BJ (cell line): Measurements from ENCODE around the gene TTC9B. TPM values are rescaled to one million over a fixed set of nuclear protein-coding genes. Genes with fewer than 3 reads are reported as not detected.

ENCODE experiments used
- CTCF ChIA-PET: fragments of 350-600 bp; formaldehyde crosslinking; extraction: SDS; loops from one replicate; lab custom pipeline; 2021; ENCODE audit warnings: antibody characterized with exemption, inconsistent platforms; lab: Yijun Ruan, JAX
- POLR2A ChIA-PET: fragments of 300-600 bp; sonication (Branson Sonifier 250); formaldehyde crosslinking; extraction: SDS; loops from one replicate; lab custom pipeline; 2021; ENCODE audit warnings: antibody characterized with exemption; lab: Charles Lee
- DNase-seq: peaks from one replicate; pipeline ENCODE4 v3.0.0-alpha.2; 2011; ENCODE audit warnings: low read depth
- H3K27me3 ChIP-seq: 2 replicates; pipeline ENCODE4 v1.6.0; 2011; ENCODE audit warnings: low read length; ENCODE audit not compliant: control insufficient read depth, insufficient read depth
- H3K36me3 ChIP-seq: 2 replicates; pipeline ENCODE4 v1.5.1; 2011; ENCODE audit warnings: low read length; ENCODE audit not compliant: control insufficient read depth, insufficient read depth
- H3K4me3 ChIP-seq: 2 replicates; pipeline ENCODE4 v1.5.1; 2011; ENCODE audit warnings: low read depth, mild to moderate bottlenecking, control low read depth, low read length
- polyA plus RNA-seq: library from polyadenylated mRNA; depleted of rRNA; stranded (reverse); fragments of >200 nt; gene quantifications from 2 replicates; pipeline ENCODE4 v1.2.3, GENCODE V29; 2011
- TF ChIP-seq, protein P1 (sequence below): IDR thresholded peaks from 2 replicates; pipeline ENCODE4 v1.5.1; 2011; ENCODE audit warnings: low read depth, mild to moderate bottlenecking, control low read depth, inconsistent platforms, low read length, moderate library complexity; ENCODE audit not compliant: insufficient read depth

Gene TTC9B
- polyA plus RNA-seq, 1 experiment: not detected

GRCh38 chr19:40232949-40233810 is 15.0 kb upstream of the TTC9B start:
- TF ChIP-seq, protein P1, sequence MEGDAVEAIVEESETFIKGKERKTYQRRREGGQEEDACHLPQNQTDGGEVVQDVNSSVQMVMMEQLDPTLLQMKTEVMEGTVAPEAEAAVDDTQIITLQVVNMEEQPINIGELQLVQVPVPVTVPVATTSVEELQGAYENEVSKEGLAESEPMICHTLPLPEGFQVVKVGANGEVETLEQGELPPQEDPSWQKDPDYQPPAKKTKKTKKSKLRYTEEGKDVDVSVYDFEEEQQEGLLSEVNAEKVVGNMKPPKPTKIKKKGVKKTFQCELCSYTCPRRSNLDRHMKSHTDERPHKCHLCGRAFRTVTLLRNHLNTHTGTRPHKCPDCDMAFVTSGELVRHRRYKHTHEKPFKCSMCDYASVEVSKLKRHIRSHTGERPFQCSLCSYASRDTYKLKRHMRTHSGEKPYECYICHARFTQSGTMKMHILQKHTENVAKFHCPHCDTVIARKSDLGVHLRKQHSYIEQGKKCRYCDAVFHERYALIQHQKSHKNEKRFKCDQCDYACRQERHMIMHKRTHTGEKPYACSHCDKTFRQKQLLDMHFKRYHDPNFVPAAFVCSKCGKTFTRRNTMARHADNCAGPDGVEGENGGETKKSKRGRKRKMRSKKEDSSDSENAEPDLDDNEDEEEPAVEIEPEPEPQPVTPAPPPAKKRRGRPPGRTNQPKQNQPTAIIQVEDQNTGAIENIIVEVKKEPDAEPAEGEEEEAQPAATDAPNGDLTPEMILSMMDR: no peak

DNA sequence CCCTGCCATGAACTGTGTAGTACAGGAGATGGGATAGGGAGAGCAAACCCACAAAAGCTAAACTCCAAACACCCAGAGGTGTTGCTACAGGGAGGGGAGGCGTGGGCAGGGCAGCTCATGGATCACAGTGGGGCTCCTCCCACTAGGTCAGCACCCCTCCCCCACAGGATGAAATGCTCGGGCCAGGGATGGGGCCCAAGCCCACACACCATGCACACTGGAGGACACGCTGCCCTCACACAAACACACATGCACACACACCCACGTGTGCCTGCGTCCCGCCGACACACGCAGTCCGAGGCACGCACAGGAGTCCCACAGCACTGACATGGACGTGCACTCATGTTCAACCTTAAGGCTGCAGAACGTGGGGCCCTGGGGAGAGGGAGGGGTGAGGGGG is 14.3 kb upstream of the TTC9B start:
- no peaks in the 10 kb centered on the region for H3K27me3 ChIP-seq
- TF ChIP-seq, protein P1: no peak
- ChIA-PET CTCF (interaction anchor here (0.9 to 1.4 kb wide), 2 partner anchors 9 to 68 kb away, joined by 3 read pairs; no protein-coding TSS in a partner anchor), POLR2A (no interaction called here)
- no peak for DNase-seq
- H3K4me3 ChIP-seq: no peak overlapping the region
- H3K36me3 ChIP-seq: peaks cover 23% of the 10 kb centered on the region

More at GRCh38 chr19:40232949-40233810, 15.0 kb upstream of the TTC9B start:
- H3K36me3 ChIP-seq: peaks cover 27% of the 10 kb centered on the region
- no peak overlapping the region for H3K4me3 ChIP-seq
- POLR2A ChIA-PET: no interaction called here
- CTCF ChIA-PET: interaction anchor here (1.3 to 1.4 kb wide), 2 partner anchors 67 to 390 kb away, joined by 3 read pairs; no protein-coding TSS in a partner anchor
- no peaks in the 10 kb centered on the region for H3K27me3 ChIP-seq
- DNase-seq: no peak

DNA sequence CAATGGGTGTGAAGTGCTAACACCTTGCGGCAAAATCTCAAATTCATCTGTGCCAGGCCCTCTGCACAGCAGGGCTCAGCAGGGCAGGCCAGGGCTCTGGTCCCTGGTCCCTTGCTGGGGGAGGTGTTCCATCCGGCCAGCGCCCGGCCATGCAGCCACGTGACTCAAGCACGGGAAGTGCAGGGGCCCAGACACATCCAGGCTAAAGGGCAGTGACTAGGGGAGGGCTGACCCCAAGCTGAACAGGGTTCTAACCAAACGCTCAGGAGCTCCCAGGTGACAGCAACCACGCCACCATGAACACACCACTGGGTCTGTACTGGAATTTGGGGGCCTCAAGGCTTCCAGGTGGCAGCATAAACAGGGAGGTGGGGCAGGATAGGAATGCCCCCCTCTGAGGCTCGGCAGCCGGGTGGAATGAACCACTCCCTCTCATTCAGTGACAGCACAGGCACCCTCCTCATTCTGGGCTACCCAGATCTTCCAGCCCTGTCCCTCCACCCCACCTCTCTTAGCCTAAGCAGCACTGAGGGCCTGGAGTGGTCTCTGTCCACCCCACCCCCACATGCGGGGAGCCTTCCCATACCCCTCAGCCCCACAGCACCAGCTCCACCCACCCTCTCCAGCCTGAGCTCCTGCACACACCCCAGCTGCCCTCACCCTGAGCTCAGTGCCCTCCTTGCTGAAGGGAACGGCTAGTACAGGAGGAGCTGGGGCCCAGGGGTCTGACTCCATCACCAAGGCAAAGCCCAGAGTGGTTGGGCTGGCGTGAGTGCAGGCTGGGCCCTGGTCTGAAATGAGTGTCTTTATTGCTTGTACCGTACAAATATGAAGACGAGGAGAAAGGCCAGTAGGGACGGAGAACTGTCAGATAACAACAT is 13.6 kb upstream of the TTC9B start:
- TF ChIP-seq, protein P1: no peak
- no peak for DNase-seq
- H3K27me3 ChIP-seq: no peaks in the 10 kb centered on the region
- H3K4me3 ChIP-seq: no peak overlapping the region
- peaks cover 20% of the 10 kb centered on the region for H3K36me3 ChIP-seq
- ChIA-PET CTCF (interaction anchor here (0.6 to 1.4 kb wide), 3 partner anchors 8 to 69 kb away, joined by 3 to 4 read pairs (median 3); no protein-coding TSS in a partner anchor), POLR2A (no interaction called here)

GRCh38 chr19:40231057-40231456 is 12.9 kb upstream of the TTC9B start:
- CTCF ChIA-PET: interaction anchor here (0.6 kb wide), 1 partner anchor 28 kb away, joined by 4 read pairs; no protein-coding TSS in a partner anchor
- no peak for DNase-seq
- POLR2A ChIA-PET: no interaction called here

More at GRCh38 chr19:40231057-40231456, 12.9 kb upstream of the TTC9B start:
- no peak overlapping the region for H3K4me3 ChIP-seq
- no peaks in the 10 kb centered on the region for H3K27me3 ChIP-seq
- TF ChIP-seq, protein P1: no peak
- peaks cover 16% of the 10 kb centered on the region for H3K36me3 ChIP-seq
